Measurements from ENCODE around the gene ZFP14. TPM values are rescaled to one million over a fixed set of nuclear protein-coding genes. Genes with fewer than 3 reads are reported as not detected.

The ZFP14 gene
- polyA plus RNA-seq, 2 of the 4 experiments (the other 2 are of a cell fraction): 3.3 to 7.1 TPM

- TF ChIP-seq ESRRA (IDR thresholded peaks at IDR 0.05; ENCODE audit: borderline replicate concordance, low read length) (no peak), HOXB5 (CRISPR knock-in tag; IDR thresholded peaks at IDR 0.05) (no peak), BCL3 (IDR thresholded peaks at IDR 0.05) (peak; percentile 18; the same call in 1 of the 3 replicates), JUNB (IDR thresholded peaks at IDR 0.05) (no peak), MAFK (IDR thresholded peaks at IDR 0.05; ENCODE audit: partially characterized antibody) (no peak), KDM5A (IDR thresholded peaks at IDR 0.05) (no peak), FOSL2 (IDR thresholded peaks at IDR 0.05) (no peak), FOSL2 (CRISPR knock-in tag; IDR thresholded peaks at IDR 0.05) (no peak), FOSB (CRISPR knock-in tag; IDR thresholded peaks at IDR 0.05) (no peak), NR3C1 (IDR thresholded peaks at IDR 0.05) (no peak), RCOR1 (IDR thresholded peaks at IDR 0.05; ENCODE audit: low read depth, low read length) (no peak), RNF2 (IDR thresholded peaks at IDR 0.05; ENCODE audit: borderline replicate concordance, low read depth) (no peak), NFE2L2 (conservative IDR thresholded peaks at IDR 0.05; ENCODE audit: low read length) (no peak), EHMT2 (IDR thresholded peaks at IDR 0.05; ENCODE audit: low read depth) (no peak), RFX5 (IDR thresholded peaks at IDR 0.05) (no peak), ZFP36 (IDR thresholded peaks at IDR 0.05; ENCODE audit: borderline replicate concordance, partially characterized antibody) (no peak), HOXB13 (CRISPR knock-in tag; IDR thresholded peaks at IDR 0.05; ENCODE audit: low read depth) (peak; percentile 52; the same call in 1 of the 2 replicates), RARB (CRISPR knock-in tag; IDR thresholded peaks at IDR 0.05) (no peak), JUN (IDR thresholded peaks at IDR 0.05) (peak in 1 of 2 experiments; percentile 22; a peak in 1 of 5 replicates), TP53 (CRISPR knock-in tag; IDR thresholded peaks at IDR 0.05) (no peak; the same call in 1 of the 2 replicates), HES2 (IDR thresholded peaks at IDR 0.05) (no peak), CBX2 (IDR thresholded peaks at IDR 0.05; ENCODE audit: borderline replicate concordance, low read depth) (no peak)
- TF ChIP-seq, protein P1, sequence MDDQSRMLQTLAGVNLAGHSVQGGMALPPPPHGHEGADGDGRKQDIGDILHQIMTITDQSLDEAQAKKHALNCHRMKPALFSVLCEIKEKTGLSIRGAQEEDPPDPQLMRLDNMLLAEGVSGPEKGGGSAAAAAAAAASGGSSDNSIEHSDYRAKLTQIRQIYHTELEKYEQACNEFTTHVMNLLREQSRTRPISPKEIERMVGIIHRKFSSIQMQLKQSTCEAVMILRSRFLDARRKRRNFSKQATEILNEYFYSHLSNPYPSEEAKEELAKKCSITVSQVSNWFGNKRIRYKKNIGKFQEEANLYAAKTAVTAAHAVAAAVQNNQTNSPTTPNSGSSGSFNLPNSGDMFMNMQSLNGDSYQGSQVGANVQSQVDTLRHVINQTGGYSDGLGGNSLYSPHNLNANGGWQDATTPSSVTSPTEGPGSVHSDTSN (IDR thresholded peaks at IDR 0.05): no peak
- TF ChIP-seq, protein P2, sequence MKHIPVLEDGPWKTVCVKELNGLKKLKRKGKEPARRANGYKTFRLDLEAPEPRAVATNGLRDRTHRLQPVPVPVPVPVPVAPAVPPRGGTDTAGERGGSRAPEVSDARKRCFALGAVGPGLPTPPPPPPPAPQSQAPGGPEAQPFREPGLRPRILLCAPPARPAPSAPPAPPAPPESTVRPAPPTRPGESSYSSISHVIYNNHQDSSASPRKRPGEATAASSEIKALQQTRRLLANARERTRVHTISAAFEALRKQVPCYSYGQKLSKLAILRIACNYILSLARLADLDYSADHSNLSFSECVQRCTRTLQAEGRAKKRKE (CRISPR knock-in tag; IDR thresholded peaks at IDR 0.05; ENCODE audit: low read depth): no peak
- TF ChIP-seq, protein P3, sequence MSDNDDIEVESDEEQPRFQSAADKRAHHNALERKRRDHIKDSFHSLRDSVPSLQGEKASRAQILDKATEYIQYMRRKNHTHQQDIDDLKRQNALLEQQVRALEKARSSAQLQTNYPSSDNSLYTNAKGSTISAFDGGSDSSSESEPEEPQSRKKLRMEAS (IDR thresholded peaks at IDR 0.05): peak; percentile 91; the same call in 1 of the 2 replicates
These were observed 39.4 kb upstream of the ZFP14 start, which contains the start of gene ZFP82 (continued) for GRCh38 chr19:36418287-36419001.

DNA sequence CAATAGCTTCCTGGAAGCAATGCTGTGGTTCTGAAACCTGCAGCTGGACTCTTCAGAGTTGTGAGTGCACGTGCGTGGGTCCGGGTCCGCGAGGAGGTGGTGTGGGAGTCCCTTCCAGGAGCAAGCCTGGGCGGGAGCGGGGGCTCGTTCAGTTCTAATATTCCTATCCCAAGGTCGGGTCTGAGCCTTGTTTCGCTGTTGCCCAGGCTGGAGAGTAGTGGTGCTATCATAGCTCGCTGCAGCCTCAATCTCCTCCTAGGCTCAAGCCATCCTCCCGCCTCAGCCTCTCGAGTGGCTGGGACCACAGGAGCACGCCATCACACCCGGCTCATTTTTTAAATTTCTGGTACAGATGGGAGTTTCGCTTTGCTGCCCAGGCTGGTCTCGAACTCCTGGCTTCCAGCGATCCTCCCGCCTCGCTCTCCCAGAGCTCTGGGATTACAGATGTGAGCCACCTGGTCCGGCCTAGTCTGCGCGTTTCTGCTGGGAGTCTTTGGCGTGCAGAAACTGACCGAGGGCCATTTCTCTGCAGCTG is 38.8 kb upstream of the ZFP14 start:
- peak overlapping the region; percentile 80 to 82 for H3K27ac ChIP-seq
- peak overlapping the region; percentile 74 for H3K4me2 ChIP-seq
- ATAC-seq (peak in 1 of 2 experiments; percentile 13; a peak in 3 of 6 replicates), DNase-seq (ENCODE audit: low read depth in 1 of 2, low spot score in 1 of 2) (no peak), FAIRE-seq (peak; percentile 43)
- no peak for TF ChIP-seq RCOR1 (IDR thresholded peaks at IDR 0.05; ENCODE audit: low read depth, low read length)
- peak overlapping the region; percentile 66 for H3K4me3 ChIP-seq
- WGBS (ENCODE audit: missing lambda C conversion rate): 53% methylated on average over 25 of the region's 25 CpGs
- no peaks in the 10 kb centered on the region for H3K4me1 ChIP-seq
- POLR2A ChIA-PET: no interaction called here
- H3K9me3 ChIP-seq: peaks cover 97% of the 10 kb centered on the region
- CTCF ChIA-PET: interaction anchor here (0.6 kb wide), 1 partner anchor 25 kb away, joined by 3 read pairs; no protein-coding TSS in a partner anchor

Measured in A549 (cell line).